VCaP (cell line): ENCODE measurements around the gene TXNDC16.

Experiments
- H3K27ac ChIP-seq: fragments of 450-650 bp; 2 replicates; pipeline ENCODE4 v1.5.1; 2017
- CTCF ChIP-seq: fragments of 450-650 bp; conservative IDR thresholded peaks from 2 replicates; pipeline ENCODE4 v1.5.1; 2017; ENCODE audit warnings: mild to moderate bottlenecking, moderate library complexity

Gene TXNDC16

DNA sequence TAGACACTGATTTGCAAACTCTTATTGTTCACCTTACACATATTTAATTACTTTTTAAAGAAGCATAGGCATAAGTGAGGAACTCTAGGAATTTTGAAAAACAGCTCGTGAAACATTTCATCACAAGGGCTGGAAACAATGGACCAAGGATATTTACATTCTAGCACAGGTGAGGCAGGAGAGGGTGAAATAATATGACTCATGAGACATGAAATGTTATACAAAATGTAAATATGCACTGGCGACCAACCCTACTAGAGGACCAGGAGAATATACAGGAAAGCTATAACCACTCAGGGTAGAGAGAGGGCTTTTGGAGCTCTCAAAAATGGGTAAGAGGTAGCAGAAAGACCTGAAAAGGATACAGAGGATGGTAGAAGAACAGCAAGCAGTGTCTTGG, 122.9 kb downstream of the TXNDC16 start:
- no peak for TF ChIP-seq CTCF
- no peak overlapping the region for H3K27ac ChIP-seq

DNA sequence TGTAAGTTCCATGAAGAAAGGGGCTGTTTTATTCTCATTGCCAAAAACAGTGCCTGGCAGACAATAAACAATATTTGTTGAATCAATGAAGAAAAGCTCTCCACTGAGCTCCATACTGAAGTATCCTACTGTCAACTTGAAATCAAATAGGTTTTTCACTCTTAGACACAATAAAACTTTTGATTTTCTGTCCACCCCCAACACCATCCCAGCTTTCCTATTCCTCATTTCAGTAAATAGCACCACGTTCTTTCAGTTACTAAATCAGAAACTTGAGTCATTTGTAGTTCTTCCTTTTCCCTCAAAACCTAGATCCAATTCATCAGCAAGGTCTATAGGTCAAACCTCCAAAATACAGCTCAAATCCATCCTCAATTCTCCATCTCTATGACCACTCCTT, 124.8 kb downstream of the TXNDC16 start:
- no peak overlapping the region for H3K27ac ChIP-seq
- TF ChIP-seq CTCF, result no peak

- TF ChIP-seq CTCF, result no peak
- no peak overlapping the region; the same call in 1 of the 2 replicates for H3K27ac ChIP-seq
Observed at GRCh38 chr14:52422650-52423356, 129.5 kb downstream of the TXNDC16 start.

GRCh38 chr14:52417139-52417538, 135.2 kb downstream of the TXNDC16 start:
- H3K27ac ChIP-seq, result no peak overlapping the region
- no peak for TF ChIP-seq CTCF

DNA sequence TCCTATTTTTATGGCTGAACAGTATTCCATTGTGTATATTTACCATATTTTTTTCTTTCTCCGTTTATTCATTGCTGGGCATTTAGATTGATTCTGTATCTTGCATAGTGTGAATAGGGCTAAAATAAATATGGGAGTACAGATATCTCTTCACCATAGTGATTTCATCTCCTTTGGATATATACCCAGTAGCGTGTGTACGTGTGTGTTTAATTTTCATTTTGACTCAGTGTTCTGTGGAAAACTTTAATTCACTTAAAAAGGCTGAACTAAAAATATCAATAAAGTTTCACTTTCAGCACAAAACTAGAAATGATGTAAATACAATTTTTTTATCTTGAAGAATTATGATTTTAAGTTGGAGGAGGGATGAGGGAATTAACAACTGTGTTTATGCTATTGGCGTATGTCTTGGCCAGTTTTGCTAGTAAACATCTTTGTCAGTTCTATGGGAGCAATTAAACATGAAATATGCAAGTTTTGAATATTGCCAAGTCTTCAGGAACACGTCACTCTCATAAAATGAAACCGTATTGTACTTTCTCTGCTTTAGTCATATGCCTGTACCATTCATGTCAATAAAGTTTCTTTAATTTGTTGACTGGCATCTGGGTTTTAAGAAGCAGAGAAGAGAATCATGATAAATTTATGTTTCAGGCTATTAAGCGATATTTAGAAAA, 138.4 kb downstream of the TXNDC16 start:
- TF ChIP-seq CTCF, result no peak

GRCh38 chr14:52412426-52412825, 139.9 kb downstream of the TXNDC16 start:
- TF ChIP-seq CTCF, result no peak
- H3K27ac ChIP-seq, result no peak overlapping the region

More for the DNA sequence above, 138.4 kb downstream of the TXNDC16 start:
- H3K27ac ChIP-seq, result peak overlapping the region; percentile 42

DNA sequence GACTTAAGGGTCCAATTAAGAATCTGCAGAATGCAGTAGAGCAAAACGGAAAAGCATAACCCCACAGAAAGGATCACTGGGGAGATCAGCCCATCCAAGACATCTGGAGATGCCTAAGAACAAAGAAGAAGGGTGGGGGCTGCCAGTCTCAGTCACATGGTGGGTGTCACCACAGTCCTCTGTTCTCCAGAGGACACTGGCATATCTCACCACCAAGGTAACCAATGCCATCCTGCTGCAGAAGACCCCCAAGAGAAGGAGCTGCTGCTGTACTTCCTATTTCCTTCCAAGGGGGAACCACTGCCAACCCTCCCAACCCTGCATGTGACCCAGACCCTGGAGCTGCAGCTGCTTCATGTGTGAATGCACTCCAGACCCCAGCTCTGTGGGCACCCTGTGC, 147.0 kb downstream of the TXNDC16 start:
- no peak for TF ChIP-seq CTCF
- H3K27ac ChIP-seq, result no peak overlapping the region
